Parathyroid adenoma (tissue), 2 donors: Measurements from ENCODE around the gene MRGPRF.

Experiments
- H2AFZ ChIP-seq: fragments of 300-600 bp; sonication (generic); one replicate; pipeline ENCODE4 v1.7.0; 2017; ENCODE audit warnings: antibody characterized with exemption, mild to moderate bottlenecking
- H3K27ac ChIP-seq: fragments of 300-600 bp; sonication (generic); one replicate; pipeline ENCODE4 v1.7.0; 2017
- H3K27me3 ChIP-seq: fragments of 300-600 bp; sonication (generic); one replicate; pipeline ENCODE4 v1.7.0; 2017; ENCODE audit warnings: low read length; ENCODE audit not compliant: control insufficient read depth, insufficient read depth
- H3K36me3 ChIP-seq: fragments of 300-600 bp; sonication (generic); one replicate; pipeline ENCODE4 v1.7.0; 2017; ENCODE audit warnings: low read length; ENCODE audit not compliant: control insufficient read depth, insufficient read depth
- H3K4me1 ChIP-seq: fragments of 300-600 bp; sonication (generic); one replicate; pipeline ENCODE4 v1.7.0; 2017; ENCODE audit warnings: control low read depth
- H3K4me2 ChIP-seq: fragments of 300-600 bp; sonication (generic); one replicate; pipeline ENCODE4 v1.7.0; 2017; ENCODE audit warnings: low read length
- H3K4me3 ChIP-seq: fragments of 300-600 bp; sonication (generic); one replicate; pipeline ENCODE4 v1.7.0; 2017; ENCODE audit warnings: low read depth, low read length
- H3K79me2 ChIP-seq: fragments of 300-600 bp; sonication (generic); one replicate; pipeline ENCODE4 v1.7.0; 2017; ENCODE audit warnings: control low read depth
- H3K9ac ChIP-seq: fragments of 300-600 bp; sonication (generic); one replicate; pipeline ENCODE4 v1.7.0; 2017; ENCODE audit warnings: mild to moderate bottlenecking
- H3K9me3 ChIP-seq: fragments of 300-600 bp; sonication (generic); one replicate; pipeline ENCODE4 v1.7.0; 2017; ENCODE audit warnings: low read length; ENCODE audit not compliant: control insufficient read depth
- CTCF ChIP-seq: fragments of 300-600 bp; sonication (generic); IDR thresholded peaks from one replicate; pipeline ENCODE4 v1.7.0; 2017; ENCODE audit warnings: antibody characterized with exemption, mild to moderate bottlenecking
- donor health status: primary hyperparathyroidism.

The MRGPRF gene

GRCh38 chr11:68983801-68984200 is 29.2 kb downstream of the MRGPRF start:
- Histone ChIP-seq H3K9me3 (no peaks in the 10 kb centered on the region), H3K4me3 (no peak overlapping the region), H3K9ac (no peak overlapping the region), H2AFZ (no peak overlapping the region), H3K4me1 (no peaks in the 10 kb centered on the region), H3K27ac (no peak overlapping the region), H3K27me3 (no peaks in the 10 kb centered on the region), H3K79me2 (no peaks in the 10 kb centered on the region), H3K4me2 (no peak overlapping the region), H3K36me3 (no peaks in the 10 kb centered on the region)
- TF ChIP-seq CTCF = no peak

- Histone ChIP-seq H3K27ac (no peak overlapping the region), H3K27me3 (no peaks in the 10 kb centered on the region), H3K9me3 (no peaks in the 10 kb centered on the region), H3K4me3 (no peak overlapping the region), H3K9ac (no peak overlapping the region), H3K4me1 (no peaks in the 10 kb centered on the region), H2AFZ (no peak overlapping the region), H3K36me3 (no peaks in the 10 kb centered on the region), H3K4me2 (no peak overlapping the region), H3K79me2 (no peaks in the 10 kb centered on the region)
- no peak for TF ChIP-seq CTCF
Observed at GRCh38 chr11:68982134-68982533, 30.9 kb downstream of the MRGPRF start.

- no peaks in the 10 kb centered on the region for H3K27me3 ChIP-seq
- no peak within 1 kb of the TSS for H3K27ac ChIP-seq
- no peak within 1 kb of the TSS for H3K9ac ChIP-seq
- TF ChIP-seq CTCF = no peak
- H2AFZ ChIP-seq = no peak within 1 kb of the TSS
- no peaks in the 10 kb centered on the region for H3K4me1 ChIP-seq
- H3K9me3 ChIP-seq = no peaks in the 10 kb centered on the region
- H3K4me3 ChIP-seq = no peak within 1 kb of the TSS
- H3K79me2 ChIP-seq = no peaks in the 10 kb centered on the region
- H3K4me2 ChIP-seq = no peak within 1 kb of the TSS
- no peaks in the 10 kb centered on the region for H3K36me3 ChIP-seq
Observed at GRCh38 chr11:68980776-68981065, 32.3 kb downstream of the MRGPRF start, which contains the start of gene MRGPRD. TSS of gene MRGPRD (minus strand) at chr11:68980986. CDS start at chr11:68980986, 0 bp downstream.

- no peaks in the 10 kb centered on the region for H3K4me1 ChIP-seq
Observed at GRCh38 chr11:68979931-68980775, 32.9 kb downstream of the MRGPRF start.

More at GRCh38 chr11:68979931-68980775, 32.9 kb downstream of the MRGPRF start:
- no peak overlapping the region for H3K9ac ChIP-seq
- TF ChIP-seq CTCF = no peak
- H3K4me2 ChIP-seq = no peak overlapping the region
- H3K4me3 ChIP-seq = no peak overlapping the region
- H3K36me3 ChIP-seq = no peaks in the 10 kb centered on the region
- H3K27ac ChIP-seq = no peak overlapping the region
- H2AFZ ChIP-seq = no peak overlapping the region
- H3K79me2 ChIP-seq = no peaks in the 10 kb centered on the region
- no peaks in the 10 kb centered on the region for H3K27me3 ChIP-seq
- no peaks in the 10 kb centered on the region for H3K9me3 ChIP-seq
